ACHN (cell line): Measurements from ENCODE around the gene PADI1.

ENCODE experiments used
- DNase-seq: peaks from one replicate; pipeline ENCODE4 v3.0.0-alpha.2; 2015
- in situ Hi-C: cut with HindIII; loops from 2 replicates; pipeline ENCODE4 v1.10.0; 2017; ENCODE audit warnings: low sequenced_read_pairs, low pct_ligation_motif_present, low pct_unique_long_range_greater_than_20kb

The PADI1 gene

DNA sequence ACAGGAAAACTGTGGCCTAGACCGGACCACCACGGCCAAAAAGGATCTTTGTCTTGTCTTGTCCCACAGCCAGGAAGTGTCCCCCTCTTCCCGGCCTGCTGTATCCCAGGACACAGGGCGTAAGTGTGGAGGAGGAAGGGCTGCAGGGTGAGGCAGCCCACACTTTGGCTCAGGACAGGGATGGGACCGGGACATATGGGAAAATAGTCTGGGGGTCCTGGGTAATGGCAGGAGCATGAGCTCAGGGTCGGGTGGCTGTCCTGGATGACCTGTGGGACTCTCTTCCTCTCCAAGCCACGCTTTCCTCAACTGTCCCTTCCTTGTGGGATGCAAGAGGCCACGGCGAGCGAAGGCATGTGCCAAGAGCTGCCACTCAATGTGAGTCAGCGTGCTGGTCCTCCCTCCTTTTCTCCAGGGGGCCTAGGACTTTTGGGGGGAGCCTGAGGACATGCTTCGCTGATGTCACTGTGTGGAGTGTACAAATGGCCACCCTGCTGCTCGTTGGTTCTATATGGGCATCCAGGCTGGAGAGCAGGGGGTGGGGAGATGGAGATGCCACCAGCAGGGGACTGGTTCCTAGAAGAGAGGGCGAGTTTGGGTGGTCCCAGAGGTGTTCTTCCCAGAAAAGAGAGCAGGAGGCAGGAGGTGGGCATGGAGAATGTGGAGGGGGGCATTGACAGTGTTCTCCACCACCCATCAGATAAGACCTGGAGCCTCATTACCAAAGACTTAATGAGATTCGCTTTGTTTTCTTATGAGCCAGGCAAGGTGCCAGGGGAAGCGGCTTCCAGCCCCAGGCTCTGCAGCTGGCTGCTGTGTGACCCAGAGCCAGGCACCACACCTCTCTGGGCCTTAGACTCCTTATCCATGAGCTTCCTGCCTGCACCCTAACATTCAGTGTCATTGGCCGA is 11.5 kb upstream of the PADI1 start:
- DNase-seq, result no peak
- in situ Hi-C loops, result no loop called here

DNA sequence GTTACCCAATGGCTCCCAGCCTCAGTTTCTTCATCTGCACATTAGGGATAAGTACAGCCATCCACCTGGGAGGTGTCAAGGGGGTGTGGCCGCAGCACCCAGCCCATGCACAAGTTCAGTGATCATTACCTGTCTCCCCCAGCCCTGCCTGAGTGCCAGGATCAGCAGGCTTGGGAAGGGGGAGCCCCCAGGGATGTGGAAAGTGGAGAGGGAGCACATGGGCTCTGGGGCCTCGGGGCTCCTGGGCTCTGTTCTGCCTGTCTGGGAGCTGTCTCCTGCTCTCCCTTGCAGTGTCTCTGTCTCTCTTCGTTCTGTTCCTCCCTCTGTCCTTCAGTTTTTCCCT is 10.8 kb upstream of the PADI1 start:
- in situ Hi-C loops, result no loop called here
- DNase-seq, result no peak

- DNase-seq, result no peak
- in situ Hi-C loops, result no loop called here
Measured at GRCh38 chr1:17194615-17195528, 10.1 kb upstream of the PADI1 start.

DNA sequence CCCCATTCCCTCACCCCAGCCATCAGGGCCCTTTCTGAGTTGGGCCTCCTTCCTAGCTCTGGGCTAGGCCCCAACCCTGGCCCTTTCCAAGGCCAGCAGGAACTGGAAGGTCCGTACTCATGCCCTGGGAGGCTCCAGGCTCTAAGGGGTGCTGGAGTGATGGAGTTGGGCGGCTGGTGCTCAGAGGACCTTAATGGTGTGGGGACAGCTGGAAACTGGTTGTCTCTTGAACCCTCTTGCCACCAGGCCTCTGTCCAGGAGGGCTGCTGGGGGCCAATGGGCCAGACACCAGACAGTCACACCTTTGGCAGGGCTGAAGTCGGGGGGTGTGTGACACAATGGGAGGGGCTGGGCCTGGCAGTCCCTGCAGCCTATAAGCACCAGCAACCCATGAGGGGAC is 9.2 kb upstream of the PADI1 start:
- in situ Hi-C loops, result no loop called here
- DNase-seq, result no peak

- in situ Hi-C loops, result no loop called here
- DNase-seq, result no peak
Measured at GRCh38 chr1:17196496-17197185, 8.3 kb upstream of the PADI1 start.

DNA sequence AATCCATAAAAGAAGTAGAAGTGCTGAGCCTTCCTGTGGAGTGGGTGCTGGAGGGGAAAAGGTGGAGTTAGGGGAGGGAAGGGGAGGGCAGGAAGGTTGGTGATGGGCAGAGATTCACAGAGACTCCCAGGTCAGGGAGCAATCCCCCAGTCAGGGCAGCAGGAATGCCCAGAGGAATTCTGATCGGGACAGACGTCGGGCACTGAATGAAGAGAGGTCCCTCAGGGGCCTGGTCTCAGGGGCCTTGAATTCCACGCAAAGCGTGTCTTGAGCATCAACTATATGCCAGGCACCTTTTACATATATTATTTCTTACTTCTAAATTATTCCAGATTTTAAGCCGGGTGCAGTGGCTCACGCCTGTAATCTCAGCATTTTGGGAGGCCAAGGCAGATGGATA is 7.2 kb upstream of the PADI1 start:
- no peak for DNase-seq
- in situ Hi-C loops, result no loop called here

- in situ Hi-C loops, result no loop called here
- DNase-seq, result peak; percentile 48
Measured at GRCh38 chr1:17198476-17199258, 6.3 kb upstream of the PADI1 start.

GRCh38 chr1:17199267-17200044 is 5.5 kb upstream of the PADI1 start:
- DNase-seq, result peak; percentile 24
- in situ Hi-C loops, result no loop called here

GRCh38 chr1:17200246-17200645 is 4.7 kb upstream of the PADI1 start:
- in situ Hi-C loops, result no loop called here
- no peak for DNase-seq

DNA sequence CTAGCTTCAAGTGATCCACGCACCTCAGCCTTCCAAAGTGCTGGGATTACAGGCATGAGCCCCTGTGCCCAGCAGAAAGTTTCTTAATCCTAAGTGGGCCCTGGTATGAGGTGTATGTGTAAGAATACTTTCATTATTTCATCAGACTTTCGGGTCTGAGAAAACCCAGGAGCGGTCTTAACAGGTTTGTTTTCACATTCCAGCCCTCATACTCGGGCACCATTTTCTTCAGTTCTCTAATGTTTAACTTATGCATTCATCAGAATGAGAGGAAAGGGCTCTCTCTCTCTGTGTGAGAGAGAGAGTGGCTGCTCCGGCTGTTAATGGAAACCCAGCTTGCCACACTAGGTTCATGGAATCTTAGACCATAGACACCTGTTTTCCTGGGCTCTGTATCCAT is 4.2 kb upstream of the PADI1 start:
- in situ Hi-C loops, result no loop called here

DNA sequence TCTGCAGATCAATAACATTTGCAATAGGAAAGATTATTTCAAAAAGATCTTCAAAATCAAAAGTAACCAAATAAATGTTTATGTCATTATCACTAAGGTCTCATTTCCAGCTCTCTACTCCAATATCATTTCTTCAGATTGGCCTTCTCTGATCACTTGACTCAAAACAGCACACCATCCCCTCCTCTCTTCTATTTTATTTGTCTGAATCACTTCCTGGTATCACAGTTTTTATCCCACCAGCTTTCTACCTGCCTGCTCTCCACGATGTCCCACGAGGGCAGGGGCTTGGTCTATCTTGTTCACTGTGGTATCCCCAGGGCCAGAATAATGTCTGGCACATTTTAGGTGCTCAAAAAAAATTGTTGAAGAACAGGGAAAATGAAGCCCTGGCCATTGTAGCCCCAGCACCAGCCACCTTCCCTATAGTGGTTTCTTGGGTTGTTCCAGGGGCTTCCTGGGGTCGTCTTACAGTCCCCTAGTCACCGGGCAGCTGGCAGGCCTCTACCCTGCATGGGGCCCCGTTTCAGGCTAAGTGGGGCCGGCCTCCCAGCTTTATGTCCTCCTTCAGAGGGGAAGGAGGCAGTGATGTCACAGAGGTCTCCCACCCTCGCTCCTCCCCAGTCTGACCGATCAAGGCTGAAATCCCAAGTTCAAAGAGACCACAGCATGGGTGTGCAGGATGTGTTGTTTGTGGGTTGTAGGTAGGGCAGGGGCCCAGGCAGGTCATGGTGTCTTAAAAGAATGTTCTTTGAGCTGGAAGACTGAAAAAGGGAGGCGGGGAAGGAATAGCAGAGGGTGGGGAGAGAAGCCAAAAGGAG is 3.5 kb upstream of the PADI1 start:
- in situ Hi-C loops, result no loop called here
- peak; percentile 75 for DNase-seq

More for the DNA sequence above, 4.2 kb upstream of the PADI1 start:
- DNase-seq, result peak; percentile 86

DNA sequence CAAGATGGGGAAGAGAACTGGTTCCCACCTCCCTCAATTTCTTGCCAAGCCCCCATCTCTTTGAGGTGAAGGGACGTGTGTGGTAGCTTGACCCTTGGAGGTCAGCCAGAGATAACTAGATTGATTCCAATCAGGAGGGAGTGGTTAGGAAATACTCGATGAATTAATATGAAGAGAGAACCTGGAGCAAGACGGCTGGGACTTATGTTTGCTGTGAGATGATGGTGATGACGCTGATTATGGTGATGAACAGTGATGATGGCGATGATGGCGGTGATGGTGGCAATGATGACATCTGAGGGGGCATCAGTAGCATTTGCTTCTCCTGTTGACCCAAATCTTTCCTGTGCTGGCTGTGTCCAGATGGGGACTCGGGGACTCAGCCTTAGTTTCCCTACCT is 724 bp downstream of the PADI1 start:
- no peak for DNase-seq
- in situ Hi-C loops, result no loop called here

GRCh38 chr1:17206196-17206595 is 1.3 kb downstream of the PADI1 start:
- in situ Hi-C loops, result no loop called here
- no peak for DNase-seq

DNA sequence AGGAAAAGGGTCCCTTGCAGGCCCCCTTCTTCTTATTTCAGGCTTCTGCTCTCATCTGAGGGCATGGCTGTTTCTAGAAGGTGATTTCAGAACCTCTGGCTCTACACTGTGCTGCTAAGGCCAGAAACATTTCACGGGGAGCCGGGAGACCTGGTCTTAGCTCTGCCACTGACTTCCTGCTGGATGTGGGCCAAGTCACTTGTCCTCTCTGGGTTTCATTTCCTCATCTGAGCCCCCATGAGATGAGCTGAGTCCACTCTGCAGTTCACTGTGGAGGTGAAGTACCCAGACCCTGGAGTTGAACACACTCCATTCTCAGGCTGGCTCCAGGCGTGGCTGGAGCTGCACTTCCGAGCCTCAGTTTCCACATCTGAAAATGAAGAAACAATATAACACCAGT is 2.1 kb downstream of the PADI1 start:
- in situ Hi-C loops, result no loop called here
- DNase-seq, result no peak

DNA sequence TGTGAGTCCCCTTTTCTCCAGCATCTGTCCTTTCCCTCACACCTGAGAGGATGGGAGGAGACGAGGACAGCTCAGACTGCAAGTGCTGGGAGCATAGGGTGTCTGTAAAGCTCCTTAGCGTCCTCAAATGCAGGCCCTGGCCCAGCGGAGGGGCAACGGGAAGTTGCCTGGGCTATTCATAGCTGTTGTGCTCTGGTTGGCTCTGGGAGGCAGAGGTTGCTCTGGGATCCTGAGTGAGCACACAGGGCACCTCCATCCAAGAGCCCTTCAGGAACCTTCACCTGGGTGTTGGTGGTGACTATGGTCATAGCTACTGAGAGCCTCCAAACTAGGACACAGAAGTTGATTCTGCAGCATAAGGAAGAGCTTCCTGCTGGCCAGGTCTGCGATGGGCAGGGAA is 2.6 kb downstream of the PADI1 start:
- no peak for DNase-seq
- in situ Hi-C loops, result no loop called here

GRCh38 chr1:17207966-17208418 is 3.1 kb downstream of the PADI1 start:
- peak; percentile 42 for DNase-seq
- in situ Hi-C loops, result no loop called here

GRCh38 chr1:17208546-17208945 is 3.6 kb downstream of the PADI1 start:
- no peak for DNase-seq
- in situ Hi-C loops, result no loop called here
